ENCODE data around the gene VSIG10L.

GRCh38 chr19:51293571-51294210, 48.2 kb downstream of the VSIG10L start:
- no peak for TF ChIP-seq POLR2AphosphoS5 (IDR thresholded peaks at IDR 0.05)
- no peak for TF ChIP-seq POLR2A (IDR thresholded peaks at IDR 0.05)
- TF ChIP-seq, protein P1, sequence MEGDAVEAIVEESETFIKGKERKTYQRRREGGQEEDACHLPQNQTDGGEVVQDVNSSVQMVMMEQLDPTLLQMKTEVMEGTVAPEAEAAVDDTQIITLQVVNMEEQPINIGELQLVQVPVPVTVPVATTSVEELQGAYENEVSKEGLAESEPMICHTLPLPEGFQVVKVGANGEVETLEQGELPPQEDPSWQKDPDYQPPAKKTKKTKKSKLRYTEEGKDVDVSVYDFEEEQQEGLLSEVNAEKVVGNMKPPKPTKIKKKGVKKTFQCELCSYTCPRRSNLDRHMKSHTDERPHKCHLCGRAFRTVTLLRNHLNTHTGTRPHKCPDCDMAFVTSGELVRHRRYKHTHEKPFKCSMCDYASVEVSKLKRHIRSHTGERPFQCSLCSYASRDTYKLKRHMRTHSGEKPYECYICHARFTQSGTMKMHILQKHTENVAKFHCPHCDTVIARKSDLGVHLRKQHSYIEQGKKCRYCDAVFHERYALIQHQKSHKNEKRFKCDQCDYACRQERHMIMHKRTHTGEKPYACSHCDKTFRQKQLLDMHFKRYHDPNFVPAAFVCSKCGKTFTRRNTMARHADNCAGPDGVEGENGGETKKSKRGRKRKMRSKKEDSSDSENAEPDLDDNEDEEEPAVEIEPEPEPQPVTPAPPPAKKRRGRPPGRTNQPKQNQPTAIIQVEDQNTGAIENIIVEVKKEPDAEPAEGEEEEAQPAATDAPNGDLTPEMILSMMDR (IDR thresholded peaks at IDR 0.05) = no peak
